Measurements from ENCODE around the gene GDPGP1. TPM values are rescaled to one million over a fixed set of nuclear protein-coding genes. Genes with fewer than 3 reads are reported as not detected.

The GDPGP1 gene
- total and polyA plus RNA-seq, 10 of the 15 experiments (the other 5 are each of a cell fraction or from before 2014, with no cell fraction given) = 0.68 to 8.9 (median 3.0) TPM

GRCh38 chr15:90259524-90259923 is 25.5 kb downstream of the GDPGP1 start (continued):
- TF ChIP-seq NR2F1 (conservative IDR thresholded peaks at IDR 0.05) (no peak), BCL11A (IDR thresholded peaks at IDR 0.05; ENCODE audit: low read depth, low read length) (no peak), NRF1 (conservative IDR thresholded peaks at IDR 0.05; ENCODE audit: low read depth, low read length) (no peak), PML (IDR thresholded peaks at IDR 0.05; ENCODE audit: low read length) (0 out of 2 replicates have a peak, but pooled peaks have one; percentile 51), ATF2 (IDR thresholded peaks at IDR 0.05; ENCODE audit: low read length) (peak; percentile 86), RAD51 (IDR thresholded peaks at IDR 0.05) (no peak), FOS (IDR thresholded peaks at IDR 0.05; ENCODE audit: borderline replicate concordance, extremely low read depth, insufficient read length) (no peak), BHLHE40 (IDR thresholded peaks at IDR 0.05; ENCODE audit: borderline replicate concordance in 1 of 2, low read depth in 2 of 2, low read length in 1 of 2) (peak; percentile 5 to 40; a peak in 2 of 4 replicates), E2F4 (IDR thresholded peaks at IDR 0.05; ENCODE audit: low read depth, low read length) (no peak), FOXM1 (IDR thresholded peaks at IDR 0.05; ENCODE audit: low read depth, low read length) (0 out of 2 replicates have a peak, but pooled peaks have one; percentile 50), SMC3 (IDR thresholded peaks at IDR 0.05; ENCODE audit: borderline replicate concordance, low read length) (no peak), BCLAF1 (IDR thresholded peaks at IDR 0.05) (no peak), CBX5 (IDR thresholded peaks at IDR 0.05; ENCODE audit: low read depth) (peak; percentile 72; the same call in 1 of the 2 replicates), NFIC (IDR thresholded peaks at IDR 0.05; ENCODE audit: low read depth, low read length) (peak; percentile 82), CREM (IDR thresholded peaks at IDR 0.05; ENCODE audit: low read depth) (0 out of 2 replicates have a peak, but pooled peaks have one; percentile 23), KDM1A (IDR thresholded peaks at IDR 0.05; ENCODE audit: borderline replicate concordance) (no peak), HSF1 (IDR thresholded peaks at IDR 0.05; ENCODE audit: low read depth, low read length) (no peak), IRF4 (IDR thresholded peaks at IDR 0.05; ENCODE audit: low read depth, low read length) (0 out of 2 replicates have a peak, but pooled peaks have one; percentile 52), CBFB (IDR thresholded peaks at IDR 0.05; ENCODE audit: low read depth) (peak; percentile 54; the same call in 1 of the 2 replicates), IKZF1 (conservative IDR thresholded peaks at IDR 0.05) (0 out of 2 replicates have a peak, but pooled peaks have one; percentile 16), HCFC1 (IDR thresholded peaks at IDR 0.05; ENCODE audit: low read length) (no peak), NR2C1 (IDR thresholded peaks at IDR 0.05) (no peak), CREB1 (IDR thresholded peaks at IDR 0.05; ENCODE audit: low read depth) (peak; percentile 47; the same call in 1 of the 2 replicates), TBL1XR1 (IDR thresholded peaks at IDR 0.05; ENCODE audit: low read depth, low read length) (peak; percentile 46; the same call in 1 of the 2 replicates), SMARCA5 (IDR thresholded peaks at IDR 0.05) (no peak), RUNX3 (IDR thresholded peaks at IDR 0.05; ENCODE audit: low read length) (peak; percentile 92), POLR2AphosphoS2 (IDR thresholded peaks at IDR 0.05; ENCODE audit: low read depth, low read length) (no peak), GABPA (IDR thresholded peaks at IDR 0.05; ENCODE audit: low read depth) (0 out of 2 replicates have a peak, but pooled peaks have one; percentile 39)
